Limb (tissue), 2 donors: ENCODE measurements around the gene CTF1.

Source experiments
- DNase-seq, 2 donors: peaks; one replicate each; pipeline ENCODE4 v3.0.0-alpha.2; 2016; ENCODE audit errors: extremely low spot score in 2 of 2

Gene CTF1

GRCh38 chr16:30907064-30907463 is 10.7 kb downstream of the CTF1 start:
- DNase-seq = no peak

GRCh38 chr16:30910427-30911029 is 14.1 kb downstream of the CTF1 start:
- no peak for DNase-seq

DNA sequence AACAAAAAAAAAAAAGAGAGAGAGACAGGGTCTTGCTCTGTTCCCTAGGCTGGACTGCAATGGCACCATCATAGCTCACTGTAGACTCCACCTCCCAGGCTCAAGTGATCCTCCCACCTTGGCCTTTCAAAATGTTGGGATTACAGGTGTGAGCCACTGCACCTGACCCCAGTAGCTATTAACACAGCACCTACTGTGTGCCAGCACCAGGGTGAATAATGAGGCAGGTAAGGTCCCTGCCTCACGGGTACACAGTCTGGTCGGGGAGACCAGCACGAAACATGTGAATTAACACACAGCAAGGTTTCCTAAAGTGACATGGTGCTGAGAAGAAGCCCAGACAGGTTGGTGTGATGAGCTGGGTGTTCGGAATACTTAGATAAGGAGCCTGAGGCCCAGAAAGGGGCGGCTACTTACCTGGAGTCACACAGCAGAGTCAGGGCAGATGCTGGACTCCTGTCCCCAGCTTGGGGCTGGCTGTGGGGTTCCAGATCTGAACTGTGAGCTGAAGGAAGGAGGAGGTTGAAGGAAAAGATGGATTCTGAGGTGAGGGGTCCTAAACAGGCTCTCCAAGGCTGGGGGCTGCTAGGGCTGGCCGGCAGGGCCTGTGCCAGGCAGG is 16.5 kb downstream of the CTF1 start:
- DNase-seq = no peak

- DNase-seq = no peak
Measured at GRCh38 chr16:30914830-30915229, 18.4 kb downstream of the CTF1 start.

GRCh38 chr16:30918614-30919013 is 22.2 kb downstream of the CTF1 start:
- no peak for DNase-seq

- no peak for DNase-seq
Measured at GRCh38 chr16:30920891-30921290, 24.5 kb downstream of the CTF1 start.

GRCh38 chr16:30921459-30921747 is 25.0 kb downstream of the CTF1 start:
- no peak for DNase-seq

- DNase-seq = peak; percentile 95 to 97
Measured at GRCh38 chr16:30921748-30922419, 25.5 kb downstream of the CTF1 start.

DNA sequence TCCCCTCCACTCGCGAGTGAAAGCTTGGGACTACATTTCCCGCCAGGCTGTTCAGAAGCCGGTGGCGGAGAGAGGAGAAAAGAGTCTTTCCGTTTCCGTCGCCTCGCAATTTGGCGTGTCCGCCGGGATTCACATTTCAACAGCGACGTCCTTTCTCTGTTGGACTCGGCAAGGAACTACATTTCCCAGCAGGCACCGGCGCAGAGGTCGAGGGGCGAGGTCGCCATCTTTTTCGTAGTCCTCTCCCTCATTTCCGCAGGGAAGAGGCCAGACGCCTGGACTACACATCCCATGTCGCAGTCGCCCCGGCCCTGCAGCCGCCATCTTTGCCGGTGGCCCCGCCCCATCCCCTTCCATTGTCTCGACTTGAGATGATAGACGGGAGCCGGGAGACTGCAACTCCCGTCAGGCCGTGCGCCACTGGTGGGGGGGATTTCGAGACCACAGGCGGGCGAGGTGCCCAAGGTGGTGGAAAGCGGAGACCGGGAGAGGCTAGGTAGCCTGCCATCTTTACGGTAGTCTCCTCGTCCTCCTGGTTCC is 26.1 kb downstream of the CTF1 start:
- peak; percentile 99 to 100 for DNase-seq

- DNase-seq = peak; percentile 99 to 100
Measured at GRCh38 chr16:30922960-30923535, 26.6 kb downstream of the CTF1 start.

DNA sequence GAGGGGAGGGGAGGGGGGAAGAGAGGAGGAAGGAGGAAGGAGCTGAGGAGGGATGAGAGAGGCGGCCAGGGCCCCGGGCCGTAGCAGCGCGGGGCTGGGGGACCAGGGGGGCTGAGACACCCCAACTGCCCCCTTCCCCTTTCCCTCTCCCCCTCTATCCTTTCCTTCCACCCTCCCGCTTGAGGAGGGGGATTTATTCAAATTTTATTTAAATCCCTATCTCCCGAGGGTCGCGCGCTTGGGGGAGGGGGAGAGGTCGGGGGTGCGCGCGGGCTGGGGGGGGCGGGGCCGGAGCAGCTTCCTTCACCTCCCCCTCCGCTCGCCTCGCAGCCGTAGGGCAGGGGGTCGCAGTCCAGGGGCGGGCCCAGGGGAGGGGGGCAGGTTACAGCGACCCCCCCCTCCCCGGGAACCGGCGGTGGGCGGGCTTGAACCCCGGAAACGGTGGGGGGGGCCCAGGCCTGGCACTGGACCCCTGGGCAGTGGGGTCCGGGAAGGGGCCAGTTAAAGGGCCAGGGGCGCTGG is 27.2 kb downstream of the CTF1 start, which contains the start of gene FBXL19:
Gene FBXL19 (plus strand): TSS at position 19 of the 522 bp plus-strand sequence. CDS start 2,183 bp downstream, outside the sequence.
- peak in 1 of 2 donors; percentile 87 for DNase-seq

GRCh38 chr16:30924076-30924912 is 27.9 kb downstream of the CTF1 start:
- no peak for DNase-seq

DNA sequence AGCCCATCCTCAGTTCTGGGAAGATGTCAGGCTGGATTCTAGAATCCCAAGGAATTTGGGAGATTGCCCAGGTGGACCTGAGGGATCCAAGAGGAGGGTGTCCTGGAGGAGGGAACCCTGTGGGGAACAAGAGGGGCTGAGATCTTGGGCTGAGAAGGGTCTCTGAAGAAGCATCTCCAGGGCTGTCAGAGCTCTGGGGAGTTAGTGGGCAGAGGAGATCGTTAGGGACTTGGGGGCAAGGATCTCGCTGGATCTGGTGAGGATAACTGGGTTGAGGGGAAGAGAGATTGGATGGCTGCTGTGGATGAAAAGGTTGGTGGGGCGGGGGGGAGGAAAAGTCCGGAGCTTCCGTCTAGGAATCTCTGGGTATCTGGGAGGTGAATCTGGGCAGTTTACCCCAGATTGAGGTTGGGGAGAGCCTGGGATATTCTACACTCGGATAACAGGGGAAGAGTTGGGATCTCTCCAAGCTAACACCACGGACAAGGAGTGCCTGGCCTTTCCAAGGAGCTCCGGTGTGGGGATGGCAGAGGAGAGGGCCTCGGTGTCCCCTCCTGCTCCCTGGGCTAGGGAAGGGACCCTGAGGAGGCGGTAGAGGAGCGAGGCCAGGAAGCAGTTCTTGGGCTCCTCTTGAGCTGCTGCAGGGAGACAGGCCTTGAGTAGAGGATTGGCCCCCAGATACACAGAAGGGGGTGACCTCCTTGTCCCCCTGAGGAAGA is 28.7 kb downstream of the CTF1 start:
- DNase-seq = no peak

DNA sequence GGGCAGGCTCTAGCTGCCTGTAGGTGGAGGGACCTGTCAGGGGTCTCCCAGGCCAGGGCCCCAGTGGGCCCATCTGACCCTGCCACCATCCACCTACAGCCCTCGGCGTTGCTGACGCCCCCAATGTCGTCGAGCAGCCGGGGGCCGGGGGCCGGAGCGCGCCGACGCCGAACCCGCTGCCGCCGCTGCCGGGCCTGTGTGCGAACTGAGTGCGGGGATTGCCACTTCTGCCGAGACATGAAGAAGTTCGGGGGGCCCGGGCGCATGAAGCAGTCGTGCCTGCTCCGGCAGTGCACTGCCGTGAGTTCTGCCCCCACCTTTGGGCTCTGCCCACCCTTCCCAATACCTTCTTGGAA is 29.2 kb downstream of the CTF1 start:
- no peak for DNase-seq

GRCh38 chr16:30925995-30926811 is 29.8 kb downstream of the CTF1 start:
- DNase-seq = no peak

- DNase-seq = no peak
Measured at GRCh38 chr16:30926937-30927788, 30.7 kb downstream of the CTF1 start.

GRCh38 chr16:30927789-30928378 is 31.5 kb downstream of the CTF1 start:
- peak; percentile 63 to 81 for DNase-seq

GRCh38 chr16:30928390-30928789 is 32.0 kb downstream of the CTF1 start:
- peak in 1 of 2 donors; percentile 47 for DNase-seq
